HG02798 (cell line): Measurements from ENCODE around the gene GJA4.
"Not testable (repeated sequence)": the region's sequence is repeated elsewhere in the genome, so short reads cannot be mapped to it uniquely, and the experiment has no call there.

ENCODE experiments used
- ATAC-seq: cut with Tn5 transposase; IDR thresholded peaks from one replicate; pipeline ENCODE4 v1.9.1; 2021; ENCODE audit warnings: mild to moderate bottlenecking; ENCODE audit not compliant: unreplicated experiment, poor library complexity

The GJA4 gene

GRCh38 chr1:34763142-34763781 is 29.5 kb upstream of the GJA4 start:
- no peak for ATAC-seq

GRCh38 chr1:34768856-34769255 is 23.9 kb upstream of the GJA4 start:
- ATAC-seq = no peak

DNA sequence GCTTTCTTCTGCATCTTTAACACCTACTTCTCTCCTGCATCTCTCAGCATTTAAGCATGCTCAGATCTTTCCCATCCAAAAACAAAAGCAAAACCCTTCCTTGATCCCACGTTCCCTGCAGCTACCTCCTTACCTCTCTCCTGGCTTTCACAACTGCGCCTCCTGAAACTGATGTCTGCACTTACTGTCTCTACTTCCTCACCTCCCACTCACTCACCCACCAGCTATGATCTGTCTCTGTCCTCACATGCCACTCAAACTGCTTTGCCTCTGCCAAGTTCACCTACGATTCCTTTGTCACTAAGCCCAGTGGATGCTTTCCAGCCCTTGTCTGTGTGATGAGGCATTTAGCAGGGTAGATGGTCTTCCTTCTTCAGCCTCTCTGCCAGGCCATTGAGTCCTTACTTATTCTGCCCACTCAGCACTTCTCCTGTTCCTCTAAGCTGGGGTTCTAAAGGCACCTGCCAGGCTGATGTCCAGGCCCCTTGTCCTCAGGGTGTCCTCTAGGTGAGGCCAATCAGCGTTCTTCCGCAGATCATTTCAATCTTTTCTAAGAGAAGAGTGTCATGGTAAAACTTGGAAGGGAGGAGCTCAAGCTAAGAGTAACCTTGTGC is 21.8 kb upstream of the GJA4 start:
- ATAC-seq = no peak

GRCh38 chr1:34771573-34772371 is 21.0 kb upstream of the GJA4 start:
- no peak for ATAC-seq

- ATAC-seq = not testable (repeated sequence)
Measured at GRCh38 chr1:34773114-34773513, 19.7 kb upstream of the GJA4 start.

- no peak for ATAC-seq
Measured at GRCh38 chr1:34774957-34775356, 17.8 kb upstream of the GJA4 start.

GRCh38 chr1:34776911-34777310 is 15.9 kb upstream of the GJA4 start:
- ATAC-seq = no peak

DNA sequence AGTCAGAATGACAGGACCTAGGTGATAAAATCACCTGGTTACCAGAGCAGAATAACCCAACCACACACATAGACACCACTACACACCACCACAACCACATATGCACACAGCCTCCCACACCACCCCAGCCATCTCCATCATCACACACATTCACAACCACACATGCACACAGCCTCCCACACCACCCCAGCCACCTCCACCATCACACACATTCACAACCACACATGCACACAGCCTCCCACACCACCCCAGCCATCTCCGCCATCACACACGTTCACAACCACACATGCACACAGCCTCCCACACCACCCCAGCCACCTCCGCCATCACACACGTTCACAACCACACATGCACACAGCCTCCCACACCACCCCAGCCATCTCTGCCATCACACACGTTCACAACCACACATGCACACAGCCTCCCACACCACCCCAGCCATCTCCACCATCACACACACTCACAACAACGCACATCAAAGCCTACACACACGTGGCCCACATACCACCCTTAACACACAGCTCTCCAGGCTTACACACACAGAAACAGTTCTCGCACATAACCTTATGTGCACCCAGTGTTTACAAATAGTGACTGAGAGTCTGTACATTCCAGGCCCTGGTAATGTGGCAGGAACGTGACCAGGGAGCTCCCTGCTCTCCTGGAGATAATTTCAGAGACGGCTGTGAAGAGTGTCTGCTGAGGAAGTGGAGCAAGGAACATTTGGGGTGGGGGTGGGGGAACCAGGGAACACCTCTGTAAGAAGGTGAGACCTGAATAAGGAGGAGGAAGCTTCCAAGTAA is 15.1 kb upstream of the GJA4 start:
- ATAC-seq = no peak

DNA sequence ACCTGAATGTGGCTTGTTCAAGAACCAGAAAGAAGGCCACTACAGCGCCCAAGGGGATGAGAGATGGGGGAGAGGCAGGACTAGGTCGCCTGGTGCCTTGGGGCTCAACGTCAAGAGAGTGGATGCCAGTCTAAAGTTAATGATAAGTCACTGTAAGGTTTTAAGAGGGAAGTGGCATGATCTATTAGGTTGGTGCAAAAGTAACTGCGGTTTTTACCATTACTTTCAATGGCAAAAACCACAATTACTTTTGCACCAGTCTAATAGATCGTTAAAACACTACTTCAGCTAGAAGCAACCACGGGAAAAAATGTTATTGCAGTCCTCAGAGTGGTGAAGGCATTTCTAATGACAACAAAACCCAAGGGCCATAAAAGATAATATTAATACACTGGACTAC is 14.4 kb upstream of the GJA4 start:
- ATAC-seq = no peak

DNA sequence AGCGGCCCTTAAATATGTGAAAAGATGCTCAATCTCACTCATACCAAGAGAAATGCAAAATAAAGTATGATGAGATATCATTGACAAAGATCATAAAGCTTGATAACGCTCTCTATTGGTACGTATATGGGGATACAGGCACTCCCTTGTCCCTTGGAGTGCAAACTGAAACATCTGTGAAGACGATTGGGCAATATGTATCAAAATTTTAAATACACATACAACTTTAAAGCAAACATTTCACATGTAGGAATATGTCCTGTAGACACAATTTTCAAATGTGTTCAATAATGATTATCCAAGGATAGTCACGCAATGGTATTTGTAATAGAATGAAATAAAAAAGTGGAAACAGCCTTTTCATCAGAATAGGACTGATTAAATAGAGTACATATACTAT is 13.8 kb upstream of the GJA4 start:
- ATAC-seq = no peak

GRCh38 chr1:34779526-34779925 is 13.3 kb upstream of the GJA4 start:
- ATAC-seq = no peak

GRCh38 chr1:34779962-34780361 is 12.8 kb upstream of the GJA4 start:
- no peak for ATAC-seq

DNA sequence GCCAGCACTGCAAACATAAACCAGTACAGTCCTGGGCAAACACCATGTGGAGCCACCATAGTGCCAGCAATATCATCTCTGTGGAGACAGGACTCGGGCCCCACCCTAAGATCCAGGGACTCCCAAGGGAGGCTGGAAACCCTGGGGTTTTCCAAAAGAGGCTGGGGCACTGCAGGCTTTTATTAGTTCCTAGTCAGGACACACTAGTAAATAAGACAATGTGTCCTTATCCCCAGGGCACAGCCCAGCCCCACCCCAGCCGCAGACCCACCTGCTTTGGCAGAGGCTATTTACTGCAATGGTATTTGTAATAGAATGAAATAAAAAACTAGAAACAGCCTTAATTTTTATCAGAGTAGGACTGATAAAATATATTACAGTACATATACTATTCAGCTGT is 12.3 kb upstream of the GJA4 start:
- no peak for ATAC-seq

- ATAC-seq = no peak
Measured at GRCh38 chr1:34781071-34781843, 11.5 kb upstream of the GJA4 start, which contains the start of gene GJB3. Gene GJB3 (plus strand): TSS chr1:34781214. CDS start chr1:34784763, 3,549 bp downstream.

DNA sequence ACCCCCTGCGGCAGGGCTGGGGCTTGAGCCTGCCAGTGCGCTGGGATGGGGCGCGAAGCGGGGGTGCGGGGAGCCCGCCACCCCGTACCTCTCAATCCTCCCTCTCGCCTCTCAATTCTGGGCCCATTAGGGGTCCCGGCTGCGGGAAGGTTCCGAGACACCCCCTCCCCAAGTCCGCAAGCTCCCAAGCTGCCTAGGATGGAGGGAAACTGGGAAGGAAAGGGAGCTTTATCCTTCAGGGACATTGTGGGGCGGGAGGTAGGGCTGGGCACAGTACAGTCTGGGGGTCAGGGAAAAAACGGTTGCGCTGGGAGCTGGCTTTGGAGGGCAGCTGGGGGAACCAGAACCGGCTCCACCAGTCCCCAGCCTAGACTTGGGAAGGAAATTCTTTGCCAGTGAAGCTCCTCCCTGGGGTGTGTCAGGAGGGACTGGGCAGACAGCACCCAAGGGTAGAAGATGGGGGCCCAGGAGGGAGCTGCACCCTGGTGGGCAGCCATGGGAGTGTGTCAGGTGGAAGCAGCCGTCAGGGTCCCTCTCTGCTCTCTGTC is 10.9 kb upstream of the GJA4 start:
- ATAC-seq = no peak

DNA sequence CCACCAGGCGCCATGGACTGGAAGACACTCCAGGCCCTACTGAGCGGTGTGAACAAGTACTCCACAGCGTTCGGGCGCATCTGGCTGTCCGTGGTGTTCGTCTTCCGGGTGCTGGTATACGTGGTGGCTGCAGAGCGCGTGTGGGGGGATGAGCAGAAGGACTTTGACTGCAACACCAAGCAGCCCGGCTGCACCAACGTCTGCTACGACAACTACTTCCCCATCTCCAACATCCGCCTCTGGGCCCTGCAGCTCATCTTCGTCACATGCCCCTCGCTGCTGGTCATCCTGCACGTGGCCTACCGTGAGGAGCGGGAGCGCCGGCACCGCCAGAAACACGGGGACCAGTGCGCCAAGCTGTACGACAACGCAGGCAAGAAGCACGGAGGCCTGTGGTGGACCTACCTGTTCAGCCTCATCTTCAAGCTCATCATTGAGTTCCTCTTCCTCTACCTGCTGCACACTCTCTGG is 8.0 kb upstream of the GJA4 start:
- ATAC-seq = no peak

GRCh38 chr1:34785231-34785874 is 7.4 kb upstream of the GJA4 start:
- no peak for ATAC-seq

DNA sequence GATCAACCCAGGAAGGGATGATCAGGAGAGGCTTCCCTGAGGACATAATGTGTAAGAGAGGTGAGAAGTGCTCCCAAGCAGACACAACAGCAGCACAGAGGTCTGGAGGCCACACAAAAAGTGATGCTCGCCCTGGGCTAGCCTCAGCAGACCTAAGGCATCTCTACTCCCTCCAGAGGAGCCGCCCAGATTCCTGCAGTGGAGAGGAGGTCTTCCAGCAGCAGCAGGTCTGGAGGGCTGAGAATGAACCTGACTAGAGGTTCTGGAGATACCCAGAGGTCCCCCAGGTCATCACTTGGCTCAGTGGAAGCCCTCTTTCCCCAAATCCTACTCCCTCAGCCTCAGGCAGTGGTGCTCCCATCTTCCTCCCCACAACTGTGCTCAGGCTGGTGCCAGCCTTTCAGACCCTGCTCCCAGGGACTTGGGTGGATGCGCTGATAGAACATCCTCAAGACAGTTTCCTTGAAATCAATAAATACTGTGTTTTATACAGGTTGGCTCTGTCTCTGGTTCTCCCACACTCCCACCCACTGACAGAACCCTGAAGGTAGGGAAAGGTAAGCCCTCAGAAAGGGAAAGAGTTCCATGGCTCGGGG is 6.8 kb upstream of the GJA4 start:
- no peak for ATAC-seq
